Loucy (cell line): ENCODE data around the gene RANBP17.

Experiments
- H2AFZ ChIP-seq: fragments of 200-600 bp; sonication (generic); 2 replicates; pipeline ENCODE4 v1.6.0; 2016; ENCODE audit warnings: antibody characterized with exemption, mild to moderate bottlenecking, low read length, moderate library complexity
- H3F3A ChIP-seq: fragments of 200-600 bp; 2 replicates; pipeline ENCODE4 v1.6.0; 2016; ENCODE audit warnings: antibody characterized with exemption, low read depth, mild to moderate bottlenecking
- H3K27me3 ChIP-seq: fragments of 200-600 bp; sonication (generic); 2 replicates; pipeline ENCODE4 v1.6.1; 2014; ENCODE audit warnings: low read length, mild to moderate bottlenecking; ENCODE audit not compliant: insufficient read depth, poor library complexity, severe bottlenecking
- H3K36me3 ChIP-seq: fragments of 200-600 bp; sonication (generic); 2 replicates; pipeline ENCODE4 v1.6.1; 2016; ENCODE audit warnings: low read length; ENCODE audit not compliant: insufficient read depth
- H3K4me1 ChIP-seq: fragments of 200-600 bp; sonication (generic); 2 replicates; pipeline ENCODE4 v1.5.1; 2014; ENCODE audit warnings: low read length, mild to moderate bottlenecking; ENCODE audit not compliant: insufficient read depth, poor library complexity, severe bottlenecking
- H3K4me2 ChIP-seq: fragments of 200-600 bp; sonication (generic); 2 replicates; pipeline ENCODE4 v1.6.0; 2014; ENCODE audit warnings: antibody characterized with exemption, low read length, low read depth, mild to moderate bottlenecking; ENCODE audit not compliant: poor library complexity, severe bottlenecking
- H3K4me3 ChIP-seq: fragments of 200-600 bp; sonication (generic); 2 replicates; pipeline ENCODE4 v1.5.1; 2014; ENCODE audit warnings: low read length, mild to moderate bottlenecking, mixed read lengths; ENCODE audit not compliant: poor library complexity, severe bottlenecking
- H3K79me2 ChIP-seq: fragments of 200-600 bp; sonication (generic); 2 replicates; pipeline ENCODE4 v1.6.1; 2014; ENCODE audit warnings: low read length; ENCODE audit not compliant: insufficient read depth
- H3K9ac ChIP-seq: fragments of 200-600 bp; sonication (generic); 2 replicates; pipeline ENCODE4 v1.6.0; 2014; ENCODE audit warnings: mild to moderate bottlenecking, low read depth, low read length, moderate library complexity; ENCODE audit not compliant: poor library complexity, severe bottlenecking
- H3K9me2 ChIP-seq: fragments of 200-600 bp; sonication (generic); replicated peaks from 2 replicates; pipeline ENCODE4 v1.6.1; 2016; ENCODE audit warnings: low read depth, low read length, mixed read lengths
- H3K9me3 ChIP-seq: fragments of 200-600 bp; sonication (generic); 2 replicates; pipeline ENCODE4 v1.6.1; 2014; ENCODE audit warnings: mild to moderate bottlenecking, antibody characterized with exemption, low read length, low read depth; ENCODE audit not compliant: insufficient read depth
- H4K20me1 ChIP-seq: fragments of 200-600 bp; sonication (generic); 2 replicates; pipeline ENCODE4 v1.6.0; 2014; ENCODE audit warnings: antibody characterized with exemption, low read length, mild to moderate bottlenecking; ENCODE audit not compliant: insufficient read depth, poor library complexity, severe bottlenecking
- CTCF ChIP-seq: fragments of 200-600 bp; sonication (generic); conservative IDR thresholded peaks from 2 replicates; pipeline ENCODE4 v1.5.1; 2014; ENCODE audit warnings: mild to moderate bottlenecking, antibody characterized with exemption, low read length
- EZH2phosphoT487 ChIP-seq: fragments of 200-600 bp; IDR thresholded peaks from 2 replicates; pipeline ENCODE4 v1.6.1; 2018; ENCODE audit warnings: antibody characterized with exemption, mild to moderate bottlenecking, moderate library complexity, borderline replicate concordance

Gene RANBP17

GRCh38 chr5:171344936-171345608, 483.3 kb downstream of the RANBP17 start:
- H3K4me2 ChIP-seq: no peak overlapping the region
- no peaks in the 10 kb centered on the region for H3K9me3 ChIP-seq
- H2AFZ ChIP-seq: no peak overlapping the region
- no peaks in the 10 kb centered on the region for H4K20me1 ChIP-seq
- no peak overlapping the region for H3K9ac ChIP-seq
- TF ChIP-seq CTCF (no peak), EZH2phosphoT487 (no peak)
- no peaks in the 10 kb centered on the region for H3K27me3 ChIP-seq
- no peaks in the 10 kb centered on the region for H3K9me2 ChIP-seq
- H3K4me1 ChIP-seq: no peaks in the 10 kb centered on the region
- no peak overlapping the region for H3K4me3 ChIP-seq
- H3F3A ChIP-seq: no peaks in the 10 kb centered on the region
- no peaks in the 10 kb centered on the region for H3K36me3 ChIP-seq
- H3K79me2 ChIP-seq: no peaks in the 10 kb centered on the region
